Ecto neural progenitor cell (in vitro differentiated cells): Measurements from ENCODE around the gene FRK.
"Not testable (repeated sequence)": the region's sequence is repeated elsewhere in the genome, so short reads cannot be mapped to it uniquely, and the experiment has no call there.

Experiments
- DNase-seq: peaks from one replicate; pipeline ENCODE4 v3.0.0-alpha.2; 2018; ENCODE audit warnings: low spot score

The FRK gene

DNA sequence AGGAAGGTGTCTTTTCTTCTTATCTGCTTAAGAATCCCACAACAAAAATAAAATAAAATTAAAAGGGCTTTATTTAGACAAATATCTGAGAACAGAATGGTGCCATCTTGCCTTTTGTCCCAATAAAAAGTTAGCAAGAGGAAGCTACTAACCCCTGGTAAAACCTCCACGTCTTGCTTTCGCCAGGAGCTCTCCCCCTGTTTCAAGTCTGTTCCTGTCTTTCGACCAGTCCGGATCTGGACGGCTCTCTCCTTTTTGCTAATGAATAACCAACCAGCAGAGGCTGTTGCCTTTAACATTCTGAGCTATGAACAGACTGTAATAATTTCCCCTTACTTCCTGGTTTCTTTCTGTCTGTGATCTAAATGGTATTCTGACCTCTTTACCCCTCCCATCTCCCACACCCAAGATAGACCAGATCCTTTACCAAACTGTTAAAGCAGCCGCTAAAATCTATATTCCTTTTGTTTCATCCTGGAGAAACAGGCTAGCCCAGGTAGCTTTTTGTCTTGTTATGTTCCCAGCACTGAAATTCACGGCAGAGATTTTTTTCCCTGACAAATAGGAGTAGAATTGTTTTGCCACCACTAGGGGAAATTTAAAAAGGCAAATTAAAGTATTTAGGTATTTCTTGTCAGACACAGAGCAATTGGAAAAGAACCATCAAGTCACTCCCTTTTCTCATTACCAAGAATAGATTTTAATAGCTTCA is at the start of gene FRK:
TSS of gene FRK (minus strand) at position 320 of the 712 bp plus-strand sequence. CDS start 580 bp downstream, outside the sequence.
- no peak for DNase-seq

DNA sequence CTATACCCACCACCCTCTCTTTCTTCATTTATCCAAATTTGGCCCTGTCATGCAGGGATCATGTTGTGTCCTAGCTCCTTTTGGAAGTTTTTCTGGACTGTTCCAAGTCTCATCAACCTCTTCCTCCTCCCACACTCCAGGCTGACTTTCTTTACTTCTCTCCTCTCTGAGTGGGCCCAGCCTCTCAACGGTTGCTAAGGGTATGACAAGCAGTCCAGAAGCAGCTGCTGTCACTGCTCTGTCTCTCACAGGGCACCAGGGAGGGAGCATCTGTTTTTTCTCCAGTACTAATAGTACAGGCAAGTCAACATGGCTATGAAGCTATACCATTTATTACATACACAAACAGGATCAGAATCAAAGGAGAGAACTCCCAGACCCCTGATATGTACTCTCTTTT is 48.1 kb upstream of the FRK start:
- no peak for DNase-seq

DNA sequence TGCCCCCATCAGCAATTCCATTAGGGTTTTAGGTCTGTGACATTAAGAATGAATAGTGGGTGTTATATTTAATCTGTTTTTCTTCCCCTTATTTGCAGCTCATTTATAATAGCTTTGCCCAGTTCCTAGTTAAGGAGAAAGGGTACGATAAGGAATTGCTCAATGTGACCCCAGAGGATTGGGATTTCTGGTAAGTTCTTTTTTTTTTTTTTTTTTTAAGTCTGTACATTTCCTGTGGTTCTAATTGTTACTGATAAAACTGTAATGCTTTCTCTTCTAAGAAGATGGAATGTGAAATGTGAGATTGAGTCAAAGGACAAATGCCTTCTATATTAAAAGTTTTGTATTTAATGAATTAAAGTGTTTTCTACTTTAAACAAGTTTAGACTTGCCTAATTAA is 45.5 kb upstream of the FRK start:
- no peak for DNase-seq

DNA sequence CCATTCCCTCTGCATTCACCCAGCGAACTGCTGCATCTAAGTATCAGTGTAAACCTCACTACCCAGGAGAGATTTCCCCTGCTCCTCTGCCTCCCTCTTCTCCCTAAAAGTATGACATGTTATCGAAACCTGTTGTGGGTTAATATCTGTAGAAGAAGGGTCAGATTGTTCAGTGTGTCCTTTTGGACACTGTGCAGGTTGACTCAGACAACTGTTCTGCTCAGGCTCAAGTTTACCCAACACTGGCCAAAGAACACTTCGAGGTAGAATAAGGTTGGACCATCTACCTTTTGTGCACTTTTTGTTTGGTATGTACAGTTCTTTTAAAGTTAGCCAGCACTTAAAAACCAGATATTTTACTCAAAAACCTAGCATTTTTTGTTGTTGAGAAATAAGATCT is 44.6 kb upstream of the FRK start:
- no peak for DNase-seq

- no peak for DNase-seq
Measured at GRCh38 chr6:116104636-116105035, 43.9 kb upstream of the FRK start.

DNA sequence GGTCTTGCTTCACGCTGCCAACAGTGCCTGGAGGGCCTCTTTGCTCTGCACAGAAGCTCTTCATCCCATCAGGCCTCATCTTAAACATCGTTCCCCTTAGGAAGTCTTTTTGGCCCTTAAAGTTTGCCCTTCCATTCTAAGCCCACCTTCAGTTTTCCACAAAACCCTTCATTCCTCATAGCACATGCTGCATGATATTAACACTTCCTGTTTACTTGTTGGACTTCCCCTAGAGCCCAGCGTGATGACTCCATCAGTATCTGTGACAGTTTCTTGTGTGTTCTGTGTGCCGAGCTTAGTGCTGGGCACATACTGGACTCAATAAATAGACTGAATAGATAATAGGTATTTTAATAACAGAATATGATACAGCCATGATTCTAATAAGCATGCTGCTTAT is 42.2 kb upstream of the FRK start:
- no peak for DNase-seq

DNA sequence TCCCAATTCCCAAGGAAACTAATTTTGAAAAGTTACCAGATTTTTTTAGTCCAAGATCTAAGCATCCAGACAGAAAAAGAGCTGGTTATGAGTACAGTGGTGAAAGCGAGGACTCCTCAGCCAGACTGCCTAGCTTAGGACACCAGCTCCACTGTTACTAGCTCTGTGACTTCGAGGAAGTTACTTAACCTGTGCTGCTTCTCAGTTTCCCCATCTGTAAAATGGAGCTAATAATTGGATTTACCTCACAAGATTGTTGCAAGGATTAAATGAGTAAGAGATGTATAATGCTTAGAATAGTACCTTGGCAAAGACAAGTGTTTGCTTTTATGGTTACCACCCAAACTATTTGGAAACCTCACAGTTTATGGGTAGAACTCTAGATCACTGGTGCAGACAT is 41.1 kb upstream of the FRK start:
- no peak for DNase-seq

DNA sequence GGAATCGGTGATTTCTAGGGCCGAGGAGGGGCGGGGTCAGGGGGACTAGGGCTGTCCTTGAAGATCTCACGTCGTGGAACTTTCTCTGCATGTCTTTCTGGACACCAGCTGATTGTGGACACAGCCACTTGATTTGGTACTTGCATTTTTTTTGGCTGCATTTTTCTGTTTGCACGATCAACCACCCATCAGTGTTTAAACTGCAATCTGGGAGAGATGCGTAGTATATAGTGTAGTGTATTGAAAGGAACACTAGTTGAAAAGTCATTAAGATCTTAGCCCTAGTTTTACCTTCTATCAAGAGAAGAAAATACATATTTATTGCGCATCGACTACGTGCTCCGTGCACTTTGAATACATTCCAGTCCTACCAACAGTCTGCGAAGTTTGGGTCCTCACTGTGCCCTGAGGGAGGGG is 40.6 kb upstream of the FRK start:
- DNase-seq = no peak

DNA sequence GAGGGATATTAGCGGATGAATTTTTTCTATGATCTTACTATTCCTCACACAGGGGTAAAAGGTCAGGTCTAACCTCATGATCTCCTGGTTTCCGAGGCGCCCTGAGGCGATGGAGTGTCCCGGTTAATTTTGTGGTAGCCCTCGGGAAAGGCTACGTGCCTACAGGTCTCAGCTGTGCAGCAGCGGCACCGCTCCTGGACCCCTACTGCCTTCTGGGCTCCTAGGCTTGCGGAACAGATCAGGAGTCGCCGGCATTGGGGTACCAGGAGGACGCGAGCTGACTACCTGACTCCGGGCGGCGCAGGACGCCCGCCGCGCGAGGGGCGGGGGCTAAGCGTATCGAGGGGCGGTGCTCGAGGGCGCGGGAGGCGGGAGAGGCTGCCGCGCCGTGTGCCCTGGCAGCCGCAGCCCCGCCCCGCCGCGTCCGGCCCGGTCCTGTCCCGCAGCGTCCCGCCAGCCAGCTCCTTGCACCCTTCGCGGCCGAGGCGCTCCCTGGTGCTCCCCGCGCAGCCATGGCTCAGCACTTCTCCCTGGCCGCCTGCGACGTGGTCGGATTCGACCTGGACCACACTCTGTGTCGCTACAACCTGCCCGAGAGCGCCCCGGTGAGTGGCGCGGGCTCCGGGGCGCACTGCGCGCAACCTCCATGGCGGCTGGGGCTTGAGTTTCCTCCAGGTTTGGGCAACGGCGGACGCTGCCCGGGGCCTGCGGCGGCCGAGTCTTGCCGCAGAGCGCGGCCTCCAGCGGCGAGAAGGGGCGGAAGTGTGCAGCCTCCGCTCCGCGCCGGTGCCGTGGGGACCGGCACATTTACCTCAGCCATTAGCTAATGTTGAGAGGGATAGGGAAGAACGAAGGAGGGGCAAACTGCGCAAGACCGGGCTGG is 40.0 kb upstream of the FRK start, which contains the start of gene NT5DC1:
TSS of gene NT5DC1 (plus strand) at position 435 of the 883 bp plus-strand sequence. CDS start at position 513, 78 bp downstream.
- DNase-seq = peak; percentile 89

- no peak for DNase-seq
Measured at GRCh38 chr6:116099036-116099435, 38.3 kb upstream of the FRK start.

GRCh38 chr6:116096979-116097816 is 36.5 kb upstream of the FRK start:
- DNase-seq = no peak

DNA sequence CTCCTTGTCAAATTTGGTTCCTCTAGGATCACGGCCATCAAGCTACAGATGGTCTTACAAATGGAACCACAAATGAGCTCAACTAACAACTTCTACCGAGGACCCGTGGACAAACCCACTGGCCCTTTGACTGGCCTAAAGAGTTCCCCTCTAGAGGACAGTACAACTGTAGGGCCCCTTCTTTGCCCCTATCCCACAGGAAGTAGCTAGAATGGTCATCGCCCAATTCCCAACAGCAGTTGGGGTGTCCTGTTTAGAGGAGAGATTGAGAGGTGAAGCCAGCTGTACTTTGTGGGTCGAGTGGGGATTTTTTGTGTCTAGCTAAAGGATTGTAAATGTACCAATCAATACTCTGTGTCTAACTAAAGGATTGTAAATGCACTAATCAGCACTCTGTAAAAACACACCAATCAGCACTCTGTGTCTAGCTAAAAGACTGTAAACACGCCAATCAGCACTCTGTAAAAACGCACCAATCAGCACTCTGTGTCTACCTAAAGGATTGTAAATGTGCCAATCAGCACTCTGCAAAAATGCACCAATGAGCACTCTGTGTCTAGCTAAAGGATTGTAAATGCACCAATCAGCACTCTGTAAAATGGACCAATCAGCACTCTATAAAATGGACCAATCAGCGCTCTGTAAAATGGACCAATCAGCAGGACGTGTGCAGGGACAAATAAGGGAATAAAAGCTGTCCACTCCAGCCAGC is 35.5 kb upstream of the FRK start:
- not testable (repeated sequence) for DNase-seq

DNA sequence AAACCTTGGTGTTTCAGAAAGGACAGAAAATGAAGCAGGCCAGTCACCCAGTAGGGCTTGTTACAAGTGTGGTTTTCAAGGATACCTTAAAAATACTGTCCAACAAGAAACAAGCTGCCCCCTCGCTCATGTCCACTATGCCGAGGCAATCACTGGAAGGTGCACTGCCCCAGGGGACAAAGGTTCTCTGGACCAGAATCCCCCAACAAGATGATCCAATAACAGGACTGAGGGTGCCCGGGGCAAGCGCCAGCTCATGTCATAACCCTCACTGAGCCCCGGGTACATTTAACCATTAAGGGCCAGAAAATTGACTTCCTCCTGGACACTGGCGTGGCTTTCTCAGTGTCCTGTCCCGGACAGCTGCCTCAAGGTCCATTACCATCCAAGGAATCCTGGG is 33.4 kb upstream of the FRK start:
- no peak for DNase-seq

DNA sequence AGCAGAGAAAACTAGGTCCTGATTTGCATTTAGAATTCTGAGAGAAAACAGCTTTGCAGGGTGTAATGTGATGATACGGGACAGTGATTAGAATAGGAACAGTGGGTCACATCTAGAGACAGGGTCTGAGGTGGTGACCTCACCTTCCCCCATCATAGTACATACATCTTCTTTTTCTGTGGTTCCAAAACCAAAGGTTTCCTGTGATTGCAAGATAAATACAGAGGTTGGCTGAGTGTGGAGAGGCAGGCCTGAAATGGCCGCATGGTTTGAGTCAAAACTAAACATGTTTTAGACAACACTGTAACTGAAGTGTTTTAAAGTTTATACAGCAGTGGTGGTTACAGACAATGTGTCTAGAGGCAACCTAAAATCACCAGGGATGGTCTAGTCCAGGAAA is 29.6 kb upstream of the FRK start:
- DNase-seq = no peak

DNA sequence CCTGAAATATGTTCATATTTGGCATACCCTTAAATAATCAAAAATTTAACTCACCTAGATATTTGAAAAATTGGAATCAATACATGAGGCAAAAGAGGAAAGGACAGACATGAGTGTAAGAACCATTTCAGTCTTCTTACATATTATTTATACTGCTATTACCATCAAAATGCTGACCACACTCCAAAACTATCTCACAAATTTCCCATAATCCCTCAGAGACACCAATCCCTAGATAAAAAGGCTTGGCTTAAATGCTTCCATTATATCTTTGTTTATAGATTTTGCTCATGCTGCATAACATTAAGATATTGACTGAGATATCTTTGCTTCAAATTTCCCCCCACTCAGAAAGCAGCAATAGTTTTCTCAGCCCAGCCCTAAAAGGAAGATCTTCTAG is 28.3 kb upstream of the FRK start:
- no peak for DNase-seq

DNA sequence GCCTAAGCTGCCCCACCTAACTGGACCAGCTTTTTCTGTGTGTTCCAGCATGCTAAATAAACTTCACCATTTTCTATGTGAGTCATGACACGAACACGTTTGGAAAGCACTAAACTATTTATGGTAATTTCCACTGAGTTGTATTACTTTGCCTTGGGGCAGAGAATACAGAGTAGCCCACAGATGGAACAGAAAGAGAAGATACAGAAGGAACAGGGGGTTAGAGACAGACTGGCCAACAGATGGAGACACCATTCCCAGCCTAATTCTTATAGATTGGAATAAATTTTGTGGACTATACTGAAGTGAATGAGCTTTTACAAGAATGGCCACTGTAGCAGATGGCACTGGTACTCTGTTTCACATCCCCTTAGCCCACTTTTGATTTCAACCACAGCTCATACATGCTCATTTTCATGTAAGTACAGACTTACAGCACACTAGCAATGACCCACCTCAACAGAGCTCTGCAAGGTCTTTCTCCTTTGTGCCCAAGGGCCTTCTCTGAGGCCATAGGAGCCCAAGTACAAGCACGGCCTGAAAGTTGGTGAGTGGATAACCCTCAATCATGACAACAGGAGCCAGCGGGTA is 26.8 kb upstream of the FRK start:
- DNase-seq = no peak

DNA sequence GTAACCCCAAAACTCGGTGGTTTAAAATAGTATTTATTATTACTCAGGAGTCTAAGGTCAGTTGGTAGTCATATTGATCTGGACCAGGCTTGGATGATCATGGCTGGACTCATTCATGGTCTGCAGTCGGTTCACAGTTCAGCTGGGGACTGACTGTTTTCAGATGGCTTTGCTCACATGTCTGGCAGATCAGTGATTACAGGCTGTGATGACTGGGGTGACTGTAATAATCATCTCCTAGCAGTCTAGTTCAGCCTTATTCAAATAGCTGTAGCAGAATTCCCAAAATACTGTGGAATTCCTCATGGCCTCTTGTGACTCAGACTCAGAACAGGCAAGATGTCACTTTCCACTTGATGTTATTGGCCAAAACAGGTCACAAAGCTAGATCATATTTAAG is 23.6 kb upstream of the FRK start:
- DNase-seq = no peak

- no peak for DNase-seq
Measured at GRCh38 chr6:116083052-116083451, 22.4 kb upstream of the FRK start.

DNA sequence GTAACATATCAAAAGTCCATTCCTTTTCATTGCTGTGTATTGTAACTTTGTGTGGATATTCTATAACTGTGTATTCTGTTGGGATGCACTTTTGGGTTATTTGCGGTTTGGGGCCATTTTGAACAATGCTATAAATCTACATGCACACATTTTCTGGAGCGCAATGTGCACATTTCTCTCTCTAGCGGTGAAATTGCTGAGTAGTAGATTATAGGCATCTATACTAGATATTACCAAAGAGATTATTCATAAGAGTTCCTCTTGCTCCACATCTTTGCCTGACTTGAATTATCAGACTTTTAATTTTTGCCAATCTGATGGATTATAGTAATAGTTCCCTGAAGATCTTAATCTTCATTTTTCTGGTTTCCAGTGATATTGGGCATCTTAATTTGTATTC is 18.3 kb upstream of the FRK start:
- DNase-seq = no peak

GRCh38 chr6:116078522-116078921 is 17.8 kb upstream of the FRK start:
- no peak for DNase-seq

DNA sequence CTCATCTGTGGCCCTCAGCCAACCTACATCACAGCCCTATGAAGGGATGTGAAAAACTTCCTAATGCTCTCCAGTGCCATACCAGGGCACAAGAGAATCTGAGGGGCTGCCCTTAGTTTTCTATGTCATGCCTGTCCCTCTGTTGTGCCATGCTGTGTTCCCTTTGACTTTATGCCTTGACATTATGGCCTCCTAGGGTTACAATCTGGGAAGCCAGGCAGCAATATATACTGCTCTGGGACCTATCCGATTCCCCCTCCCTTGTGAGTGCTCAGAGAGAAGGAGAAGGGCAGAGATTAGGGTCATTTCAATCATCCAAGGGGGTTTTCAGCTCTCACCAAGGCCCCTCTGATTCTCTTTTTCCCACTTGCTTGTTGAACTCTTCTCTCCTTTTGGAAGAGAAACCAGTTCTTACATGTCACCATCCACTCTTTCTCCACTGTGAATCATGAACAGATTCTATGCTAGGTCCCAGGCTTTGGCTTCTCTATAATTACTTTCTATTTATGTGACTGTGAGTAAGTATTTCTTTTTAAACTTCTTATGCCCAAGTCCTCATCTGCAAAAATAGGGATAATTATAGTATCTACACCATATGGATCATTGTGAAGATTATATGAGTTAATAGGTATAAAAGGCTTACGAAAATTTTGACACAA is 14.2 kb upstream of the FRK start:
- no peak for DNase-seq
